CD4-positive, alpha-beta T cell (primary cell): ENCODE measurements around the gene GRIA3. TPM values are rescaled to one million over a fixed set of nuclear protein-coding genes. Genes with fewer than 3 reads are reported as not detected.

Experiments used
- ATAC-seq: fragments of 200-7000 bp; cut with Tn5 transposase; one replicate; pipeline ENCODE4 v1.10.0; 2022; ENCODE audit warnings: mild to moderate bottlenecking; ENCODE audit not compliant: poor library complexity
- CTCF ChIA-PET: fragments of 350-600 bp; sonication (Branson Sonifier 250); formaldehyde crosslinking; loops from one replicate; lab custom pipeline; 2021; ENCODE audit warnings: antibody characterized with exemption, inconsistent platforms; lab: Charles Lee
- POLR2A ChIA-PET: fragments of 350-600 bp; sonication (Branson Sonifier 250); formaldehyde crosslinking; loops from one replicate; lab custom pipeline; 2021; ENCODE audit warnings: antibody characterized with exemption, inconsistent platforms; lab: Charles Lee
- DNase-seq, 14 experiments: peaks; one replicate each; pipeline ENCODE4 v3.0.0-alpha.2; 2013 to 2020; ENCODE audit warnings: mixed read lengths in 2 of 14
- H3K27ac ChIP-seq, 2 donors: one replicate each; pipeline versions ENCODE4 v1.5.1 to v1.7.0; 2013; ENCODE audit warnings: low read length in 2 of 2, low read depth in 1 of 2, mild to moderate bottlenecking in 1 of 2
- H3K27me3 ChIP-seq, 2 experiments: 1 replicate in 1 of 2; 2 replicates in 1 of 2; pipeline versions ENCODE4 v1.6.1 to v1.7.0; 2013; ENCODE audit warnings: low read length in 2 of 2, control low read depth in 1 of 2, mild to moderate bottlenecking in 1 of 2, moderate library complexity in 1 of 2; ENCODE audit not compliant: insufficient read depth in 2 of 2, control insufficient read depth in 1 of 2
- H3K36me3 ChIP-seq: one replicate; pipeline ENCODE4 v1.6.1; 2013; ENCODE audit warnings: low read length, control low read depth; ENCODE audit not compliant: insufficient read depth
- H3K4me1 ChIP-seq: one replicate; pipeline ENCODE4 v1.6.1; 2013; ENCODE audit warnings: low read length, control low read depth; ENCODE audit not compliant: insufficient read depth
- H3K4me3 ChIP-seq: one replicate; pipeline ENCODE4 v1.5.1; 2013; ENCODE audit warnings: mild to moderate bottlenecking, low read length, moderate library complexity
- H3K9me3 ChIP-seq, 2 experiments: 1 replicate in 1 of 2; 2 replicates in 1 of 2; pipeline versions ENCODE4 v1.6.1 to v1.7.0; 2013; ENCODE audit warnings: low read length in 2 of 2, mild to moderate bottlenecking in 2 of 2, control low read depth in 1 of 2, moderate library complexity in 1 of 2; ENCODE audit not compliant: control insufficient read depth in 1 of 2, insufficient read depth in 1 of 2
- H3K27ac Mint-ChIP-seq: one replicate; pipeline ENCODE4 v1.8.0; 2020; ENCODE audit warnings: mixed read lengths
- H3K27me3 Mint-ChIP-seq: one replicate; pipeline ENCODE4 v1.8.0; 2021; ENCODE audit warnings: mixed read lengths
- H3K36me3 Mint-ChIP-seq: one replicate; pipeline ENCODE4 v1.8.0; 2021; ENCODE audit warnings: low read depth, mixed read lengths
- H3K4me1 Mint-ChIP-seq: one replicate; pipeline ENCODE4 v1.8.0; 2021; ENCODE audit warnings: low read depth, mixed read lengths
- H3K4me3 Mint-ChIP-seq: one replicate; pipeline ENCODE4 v1.8.0; 2020; ENCODE audit warnings: mild to moderate bottlenecking, mixed read lengths
- H3K9me3 Mint-ChIP-seq: one replicate; pipeline ENCODE4 v1.8.0; 2020; ENCODE audit warnings: mixed read lengths
- CTCF ChIP-seq: fragments of 200-600 bp; IDR thresholded peaks from one replicate; pipeline ENCODE4 v1.8.0; 2022; ENCODE audit warnings: antibody characterized with exemption, mild to moderate bottlenecking
- intact Hi-C, 2 experiments: fragments of 100-400 bp; cut with DNase I in 1 of 2; cut with micrococcal nuclease in 1 of 2; formaldehyde crosslinking; loops; one replicate each; pipeline versions ENCODE4 v1.15.1 to v1.9.0; 2023 to 2025; cut with DNase I, micrococcal nuclease
- total RNA-seq, 174 experiments: library from RNA in 2 of 174; stranded (reverse) in 2 of 174; gene quantifications; one replicate each; pipeline ENCODE4 v1.2.3 and lab custom pipeline; 2021 to 2026

GRIA3 gene
- total RNA-seq, 2 experiments from 2014 or later, result not detected

GRCh38 chrX:123230798-123231197 is 46.7 kb downstream of the GRIA3 start:
- ChIA-PET CTCF (no interaction called here), POLR2A (no interaction called here)
- Mint-ChIP-seq H3K27ac (no peak overlapping the region), H3K4me3 (no peak overlapping the region), H3K27me3 (no peaks in the 10 kb centered on the region), H3K9me3 (no peaks in the 10 kb centered on the region), H3K36me3 (no peaks in the 10 kb centered on the region), H3K4me1 (no peaks in the 10 kb centered on the region)
- H3K27ac ChIP-seq, result no peak overlapping the region
- no peak for TF ChIP-seq CTCF
- DNase-seq (no peak), ATAC-seq (no peak)
- H3K4me1 ChIP-seq, result no peaks in the 10 kb centered on the region
- intact Hi-C loops, result no loop called here
- no peaks in the 10 kb centered on the region for H3K36me3 ChIP-seq
- H3K27me3 ChIP-seq, result no peaks in the 10 kb centered on the region
- no peaks in the 10 kb centered on the region for H3K9me3 ChIP-seq
- no peak overlapping the region for H3K4me3 ChIP-seq

GRCh38 chrX:123236859-123237258 is 52.8 kb downstream of the GRIA3 start:
- ChIA-PET POLR2A (no interaction called here), CTCF (no interaction called here)
- no peaks in the 10 kb centered on the region for H3K36me3 ChIP-seq
- Mint-ChIP-seq H3K4me3 (no peak overlapping the region), H3K27ac (no peak overlapping the region), H3K27me3 (no peaks in the 10 kb centered on the region), H3K4me1 (no peaks in the 10 kb centered on the region), H3K36me3 (no peaks in the 10 kb centered on the region), H3K9me3 (no peaks in the 10 kb centered on the region)
- no peak overlapping the region for H3K27ac ChIP-seq
- no peaks in the 10 kb centered on the region for H3K4me1 ChIP-seq
- H3K4me3 ChIP-seq, result no peak overlapping the region
- DNase-seq (no peak), ATAC-seq (no peak)
- no peaks in the 10 kb centered on the region for H3K27me3 ChIP-seq
- intact Hi-C loops, result no loop called here
- no peaks in the 10 kb centered on the region for H3K9me3 ChIP-seq
- no peak for TF ChIP-seq CTCF

DNA sequence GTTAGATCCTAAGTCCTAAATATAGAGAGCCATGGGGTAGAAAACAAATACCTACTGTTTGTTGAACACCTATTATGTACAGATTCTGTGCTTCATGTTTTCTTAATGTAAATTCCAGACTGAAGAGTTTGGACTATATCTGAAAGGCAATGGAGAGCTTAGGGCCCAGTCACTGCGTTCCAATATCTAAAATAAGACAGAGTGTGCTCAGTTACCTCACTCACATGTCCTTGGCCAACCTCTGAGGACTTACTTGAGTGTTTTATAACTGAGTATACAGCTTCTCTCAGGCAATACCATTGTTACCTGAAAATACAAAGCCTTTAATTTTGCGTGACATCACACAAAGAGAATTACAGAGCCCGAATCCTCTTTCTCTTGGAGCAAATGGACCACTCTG is 53.2 kb downstream of the GRIA3 start:
- Histone ChIP-seq H3K9me3 (no peaks in the 10 kb centered on the region), H3K27me3 (no peaks in the 10 kb centered on the region), H3K27ac (no peak overlapping the region), H3K4me1 (no peaks in the 10 kb centered on the region), H3K4me3 (no peak overlapping the region), H3K36me3 (no peaks in the 10 kb centered on the region)
- no peak overlapping the region for H3K4me3 Mint-ChIP-seq
- TF ChIP-seq CTCF, result no peak
- H3K27ac Mint-ChIP-seq, result no peak overlapping the region
- H3K9me3 Mint-ChIP-seq, result no peaks in the 10 kb centered on the region
- ATAC-seq (no peak), DNase-seq (no peak)
- POLR2A ChIA-PET, result no interaction called here
- H3K36me3 Mint-ChIP-seq, result no peaks in the 10 kb centered on the region
- CTCF ChIA-PET, result no interaction called here
- no peaks in the 10 kb centered on the region for H3K27me3 Mint-ChIP-seq
- no peaks in the 10 kb centered on the region for H3K4me1 Mint-ChIP-seq
- intact Hi-C loops, result no loop called here
